H1 (cell line): ENCODE results near the gene EYA2. TPM values are rescaled to one million over a fixed set of nuclear protein-coding genes. Genes with fewer than 3 reads are reported as not detected.

ENCODE experiments used
- CTCF ChIA-PET: fragments of 300-600 bp; sonication (Branson Sonifier 250); formaldehyde crosslinking; loops from one replicate; lab custom pipeline; 2021; ENCODE audit not compliant: partially characterized antibody; lab: Charles Lee
- POLR2A ChIA-PET: fragments of 300-600 bp; sonication (Branson Sonifier 250); formaldehyde crosslinking; loops from one replicate; lab custom pipeline; 2021; ENCODE audit warnings: inconsistent platforms; ENCODE audit not compliant: partially characterized antibody; lab: Charles Lee
- DNase-seq, 2 experiments: peaks; one replicate each; pipeline versions ENCODE4 v3.0.0 to v3.0.0-alpha.2; 2010 to 2022; ENCODE audit warnings: low spot score in 2 of 2, low read depth in 1 of 2, mixed read lengths in 1 of 2
- FAIRE-seq: peaks from 2 replicates; lab custom pipeline; 2011; peaks lifted over from hg19 to GRCh38; lab: Jason Lieb, UNC
- H2AFZ ChIP-seq: 2 replicates; pipeline ENCODE4 v1.8.1; 2012; ENCODE audit warnings: low read length, inconsistent platforms
- H2AK5ac ChIP-seq: 2 replicates; pipeline ENCODE4 v1.6.1; 2013; ENCODE audit warnings: low read depth, low read length
- H2BK120ac ChIP-seq: replicated peaks from 2 replicates; pipeline ENCODE3; 2013; ENCODE audit warnings: low read depth, low read length, inconsistent platforms
- H2BK12ac ChIP-seq: 2 replicates; pipeline ENCODE4 v1.6.1; 2013; ENCODE audit warnings: low read depth, low read length
- H2BK15ac ChIP-seq: 2 replicates; pipeline ENCODE4 v1.6.1; 2013; ENCODE audit warnings: low read length
- H2BK20ac ChIP-seq: 2 replicates; pipeline ENCODE4 v1.6.1; 2013; ENCODE audit warnings: low read length
- H2BK5ac ChIP-seq: 2 replicates; pipeline ENCODE4 v1.6.1; 2013; ENCODE audit warnings: low read depth, low read length
- H3K14ac ChIP-seq: 2 replicates; pipeline ENCODE4 v1.6.1; 2013; ENCODE audit warnings: inconsistent platforms; ENCODE audit not compliant: insufficient read length
- H3K18ac ChIP-seq: 2 replicates; pipeline ENCODE4 v1.6.1; 2013; ENCODE audit warnings: low read length; ENCODE audit errors: extremely low read depth
- H3K23ac ChIP-seq: 2 replicates; pipeline ENCODE4 v1.6.1; 2013; ENCODE audit warnings: inconsistent platforms; ENCODE audit not compliant: insufficient read length
- H3K23me2 ChIP-seq: 2 replicates; pipeline ENCODE4 v1.6.1; 2013; ENCODE audit warnings: low read depth, low read length
- H3K27ac ChIP-seq: 2 replicates; pipeline ENCODE4 v1.6.1; 2011; ENCODE audit warnings: low read depth, low read length, inconsistent platforms
- H3K27me3 ChIP-seq, 4 experiments: replicated peaks in 1 of 4; 1 replicate in 1 of 4; 2 replicates in 3 of 4; pipeline versions ENCODE4 v1.6.1 to v1.8.1; 2011 to 2013; ENCODE audit warnings: low read length in 3 of 4, mild to moderate bottlenecking in 3 of 4, inconsistent platforms in 2 of 4, mixed read lengths in 2 of 4, moderate library complexity in 1 of 4; ENCODE audit not compliant: control insufficient read depth in 3 of 4, insufficient read depth in 3 of 4; ENCODE audit errors: extremely low read depth in 1 of 4
- H3K36me3 ChIP-seq, 4 experiments: 2 replicates each; pipeline versions ENCODE4 v1.6.1 to v1.8.1; 2011 to 2013; ENCODE audit warnings: mild to moderate bottlenecking in 4 of 4, low read length in 3 of 4, moderate library complexity in 2 of 4, control low read depth in 1 of 4, inconsistent platforms in 1 of 4; ENCODE audit not compliant: insufficient read depth in 4 of 4, control insufficient read depth in 2 of 4
- H3K4ac ChIP-seq: replicated peaks from 2 replicates; pipeline ENCODE3; 2013; ENCODE audit warnings: low read length, low read depth, mixed read lengths, inconsistent platforms; ENCODE audit not compliant: insufficient read length
- H3K4me1 ChIP-seq, 4 experiments: replicated peaks in 1 of 4; 1 replicate in 1 of 4; 2 replicates in 3 of 4; pipeline versions ENCODE4 v1.6.1 to v1.8.1; 2011 to 2013; ENCODE audit warnings: low read length in 3 of 4, inconsistent platforms in 2 of 4, mixed read lengths in 1 of 4; ENCODE audit not compliant: insufficient read depth in 4 of 4, control insufficient read depth in 3 of 4
- H3K4me2 ChIP-seq, 2 experiments: 2 replicates each; pipeline versions ENCODE4 v1.6.1 to v1.8.1; 2011 to 2013; ENCODE audit warnings: low read depth in 2 of 2, low read length in 2 of 2, control low read depth in 1 of 2, inconsistent platforms in 1 of 2, mild to moderate bottlenecking in 1 of 2; ENCODE audit not compliant: insufficient read depth in 1 of 2
- H3K4me3 ChIP-seq, 4 experiments: fragments of 200-600, 300-600 bp in 1 of 4; sonication (generic), shearing (Covaris generic), sonication (Bioruptor Twin) in 1 of 4; 2 replicates each; pipeline versions ENCODE4 v1.5.1 to v1.8.1; 2011 to 2016; ENCODE audit warnings: low read length in 4 of 4, low read depth in 3 of 4, control low read depth in 2 of 4, inconsistent platforms in 2 of 4, mild to moderate bottlenecking in 2 of 4, mixed read lengths in 1 of 4, moderate library complexity in 1 of 4; ENCODE audit not compliant: insufficient read depth in 2 of 4; ENCODE audit errors: extremely low read depth in 1 of 4
- H3K56ac ChIP-seq: replicated peaks from 2 replicates; pipeline ENCODE3; 2013; ENCODE audit warnings: low read depth, mild to moderate bottlenecking, mixed read lengths, low read length, inconsistent platforms; ENCODE audit not compliant: insufficient read length
- H3K79me1 ChIP-seq: 2 replicates; pipeline ENCODE4 v1.6.1; 2013; ENCODE audit warnings: low read depth, low read length, control low read depth
- H3K79me2 ChIP-seq, 2 experiments: 2 replicates each; pipeline versions ENCODE4 v1.6.1 to v1.8.1; 2012 to 2013; ENCODE audit warnings: low read length in 2 of 2, mild to moderate bottlenecking in 2 of 2, inconsistent platforms in 1 of 2; ENCODE audit not compliant: insufficient read depth in 2 of 2, control insufficient read depth in 1 of 2
- H3K9ac ChIP-seq, 4 experiments: replicated peaks in 1 of 4; 1 replicate in 1 of 4; 2 replicates in 3 of 4; pipeline versions ENCODE4 v1.6.1 to v1.8.1; 2011 to 2013; ENCODE audit warnings: low read depth in 3 of 4, low read length in 3 of 4, control low read depth in 2 of 4, mild to moderate bottlenecking in 2 of 4, moderate library complexity in 2 of 4, inconsistent platforms in 1 of 4; ENCODE audit errors: extremely low read depth in 1 of 4
- H3K9me3 ChIP-seq, 2 experiments: 2 replicates each; pipeline versions ENCODE4 v1.6.1 to v1.8.1; 2012 to 2013; ENCODE audit warnings: mild to moderate bottlenecking in 2 of 2, moderate library complexity in 2 of 2, control low read depth in 1 of 2, inconsistent platforms in 1 of 2, low read depth in 1 of 2, low read length in 1 of 2, mixed read lengths in 1 of 2; ENCODE audit not compliant: insufficient read depth in 2 of 2
- H4K20me1 ChIP-seq, 2 experiments: replicated peaks in 1 of 2; 2 replicates each; pipeline versions ENCODE3 to v1.8.1; 2011 to 2013; ENCODE audit warnings: inconsistent platforms in 2 of 2, low read length in 2 of 2, mild to moderate bottlenecking in 1 of 2; ENCODE audit not compliant: insufficient read depth in 2 of 2, control insufficient read depth in 1 of 2
- H4K5ac ChIP-seq: 2 replicates; pipeline ENCODE4 v1.6.1; 2013; ENCODE audit warnings: low read length, low read depth, mixed read lengths, inconsistent platforms; ENCODE audit not compliant: insufficient read length
- H4K8ac ChIP-seq: 2 replicates; pipeline ENCODE4 v1.8.0; 2013; ENCODE audit warnings: mild to moderate bottlenecking, moderate library complexity, low read length, inconsistent platforms; ENCODE audit not compliant: insufficient read depth; ENCODE audit errors: extremely low read depth
- H4K91ac ChIP-seq: replicated peaks from 2 replicates; pipeline ENCODE3; 2013; ENCODE audit warnings: low read length, mixed read lengths, inconsistent platforms; ENCODE audit not compliant: insufficient read length
- CEBPB ChIP-seq: IDR thresholded peaks from 2 replicates; pipeline ENCODE4 v1.6.1; 2012; ENCODE audit warnings: low read depth, low read length
- RBBP5 ChIP-seq: IDR thresholded peaks from 2 replicates; pipeline ENCODE4 v1.7.1; 2012; ENCODE audit warnings: low read depth, mild to moderate bottlenecking, inconsistent platforms, low read length, moderate library complexity, borderline replicate concordance
- YY1 ChIP-seq: IDR thresholded peaks from 2 replicates; pipeline ENCODE4 v1.6.1; 2011; ENCODE audit warnings: low read depth, mild to moderate bottlenecking, low read length
- WGBS, 2 experiments: shearing (Covaris generic) in 1 of 2; methylation state at CpG; one replicate each; pipeline versions ENCODE4 v1.1.6 to v1.1.7; 2013 to 2015; ENCODE audit warnings: low lambda C conversion rate in 2 of 2, mixed read lengths in 2 of 2, inconsistent platforms in 1 of 2, low coverage in 1 of 2, missing lambda C conversion rate in 1 of 2; ENCODE audit not compliant: insufficient replicate concordance in 2 of 2, insufficient coverage in 1 of 2, insufficient read length in 1 of 2; ENCODE audit errors: extremely low coverage in 1 of 2, missing lambda C conversion rate in 1 of 2; 5-methylcytosine and 5-hydroxymethylcytosine counted together
- polyA plus RNA-seq, 7 experiments: library from polyadenylated mRNA; depleted of rRNA in 3 of 7; stranded (reverse) in 5 of 7; unstranded in 2 of 7; fragments of >200 nt in 5 of 7; fragments of 200-250 nt in 2 of 7; gene quantifications; 1 replicate in 5 of 7; 2 replicates in 1 of 7; 4 replicates in 1 of 7; pipeline versions ENCODE4 v1.2.1 to v1.2.3, GENCODE V29; 2011 to 2013; ENCODE audit warnings: missing spikeins in 2 of 7, mixed read lengths in 2 of 7
- total RNA-seq: library from RNA; stranded (reverse); fragmentation: NEBNext Ultra II Directional; extraction: Animal tissue kit (Norgen Biotek cat#: 25700); gene quantifications from 2 replicates; pipeline ENCODE4 v1.2.1, GENCODE V29; 2021

EYA2 gene
- total and polyA plus RNA-seq, 2 of the 8 experiments (the other 6 are each of a cell fraction or from before 2014, with no cell fraction given) = 1.6 to 1.7 TPM

DNA sequence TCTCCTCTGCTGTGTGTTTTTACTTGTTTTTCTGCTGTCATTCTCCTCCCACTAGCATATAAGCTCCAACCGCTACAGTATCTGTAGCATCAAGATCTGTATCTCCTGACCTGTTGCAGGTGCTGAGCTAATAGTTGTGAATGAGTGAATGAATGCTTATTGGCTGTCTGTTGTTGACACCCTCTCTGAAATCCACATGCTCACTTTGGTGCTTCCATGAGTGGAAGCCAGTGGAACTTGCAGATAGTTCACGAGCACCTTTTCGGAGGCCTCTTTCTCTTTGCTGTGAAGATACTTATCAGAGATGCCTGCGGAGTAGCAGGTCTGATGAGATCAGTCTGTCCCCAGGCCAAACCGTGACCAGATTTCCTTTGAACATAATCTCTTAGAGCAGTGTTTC is 117.3 kb downstream of the EYA2 start:
- H3K4me1 ChIP-seq = no peaks in the 10 kb centered on the region
- H3K4ac ChIP-seq = no peak overlapping the region
- no peak overlapping the region for H2BK5ac ChIP-seq
- H3K23ac ChIP-seq = no peak overlapping the region
- H2BK120ac ChIP-seq = no peak overlapping the region
- no peak overlapping the region for H3K14ac ChIP-seq
- H4K8ac ChIP-seq = no peak overlapping the region
- no peak overlapping the region for H2BK15ac ChIP-seq
- no peak overlapping the region for H2BK20ac ChIP-seq
- H3K18ac ChIP-seq = no peak overlapping the region
- no peaks in the 10 kb centered on the region for H3K9me3 ChIP-seq
- H2AFZ ChIP-seq = no peak overlapping the region
- no peak for DNase-seq
- no peaks in the 10 kb centered on the region; a peak in 1 of 8 replicates for H3K36me3 ChIP-seq
- no peak overlapping the region for H3K4me3 ChIP-seq
- 79% methylated on average over 5 of the region's 5 CpGs; no CpG with 5 or more reads in 1 of the 2 experiments for WGBS, 2 experiments
- no peak overlapping the region for H3K56ac ChIP-seq
- H3K27ac ChIP-seq = no peak overlapping the region
- H4K5ac ChIP-seq = no peak overlapping the region
- CTCF ChIA-PET = no interaction called here
- no peak overlapping the region for H2BK12ac ChIP-seq
- H2AK5ac ChIP-seq = no peak overlapping the region
- no peak overlapping the region for H3K9ac ChIP-seq
- no peaks in the 10 kb centered on the region for H3K23me2 ChIP-seq
- H3K79me1 ChIP-seq = no peaks in the 10 kb centered on the region
- H4K91ac ChIP-seq = no peak overlapping the region
- no peak overlapping the region for H3K4me2 ChIP-seq
- POLR2A ChIA-PET = interaction anchor here (0.6 kb wide), 1 partner anchor 9 kb away, joined by 3 read pairs; no protein-coding TSS in a partner anchor
- no peak for FAIRE-seq
- H3K79me2 ChIP-seq = no peaks in the 10 kb centered on the region
- H4K20me1 ChIP-seq = peaks cover 0 to 1% of the 10 kb centered on the region in 2 experiments
- H3K27me3 ChIP-seq = no peaks in the 10 kb centered on the region
- TF ChIP-seq RBBP5 = no peak
- no peak for TF ChIP-seq CEBPB
- no peak for TF ChIP-seq YY1
